HepG2 (cell line): ENCODE results near the gene MARCHF9. TPM values are rescaled to one million over a fixed set of nuclear protein-coding genes. Genes with fewer than 3 reads are reported as not detected.

Experiments used
- ASH2L ChIP-seq: fragments of 300-600, 200-600 bp; sonication (generic); IDR thresholded peaks from 2 replicates; pipeline ENCODE4 v1.7.0; 2017; ENCODE audit warnings: low read depth, mild to moderate bottlenecking, moderate library complexity, mixed read lengths, low read length; ENCODE audit not compliant: insufficient read length
- BCL3 ChIP-seq: sonication (generic); formaldehyde crosslinking; IDR thresholded peaks from 2 replicates; pipeline ENCODE4 v1.5.1; 2020; ENCODE audit warnings: mild to moderate bottlenecking, missing genetic modification reagents, moderate library complexity
- EP300 ChIP-seq, 3 experiments: sonication (generic) in 1 of 3; formaldehyde crosslinking in 1 of 3; IDR thresholded peaks; 2 replicates each; pipeline versions ENCODE4 v1.5.1 to v1.6.1; 2011 to 2020; ENCODE audit warnings: low read depth in 2 of 3, low read length in 2 of 3, borderline replicate concordance in 1 of 3, improper control_type of control experiment in 1 of 3, mild to moderate bottlenecking in 1 of 3, missing genetic modification reagents in 1 of 3, moderate library complexity in 1 of 3
- GRHL1 ChIP-seq: sonication (generic); formaldehyde crosslinking; conservative IDR thresholded peaks from 2 replicates; pipeline ENCODE4 v1.8.0; 2022; ENCODE audit warnings: missing genetic modification reagents
- IKZF5 ChIP-seq: IDR thresholded peaks from 2 replicates; pipeline ENCODE4 v1.6.1; 2018; ENCODE audit warnings: missing genetic modification reagents, mild to moderate bottlenecking, missing compliant biosample characterization
- IRF2 ChIP-seq: IDR thresholded peaks from 2 replicates; pipeline ENCODE4 v1.6.1; 2018; ENCODE audit warnings: missing genetic modification reagents, missing compliant biosample characterization
- KLF9 ChIP-seq: IDR thresholded peaks from 2 replicates; pipeline ENCODE4 v1.6.1; 2016; ENCODE audit warnings: low read depth
- MAF1 ChIP-seq: sonication (generic); formaldehyde crosslinking; IDR thresholded peaks from 2 replicates; pipeline ENCODE4 v1.5.0; 2020; ENCODE audit warnings: missing genetic modification reagents, borderline replicate concordance
- MLX ChIP-seq: IDR thresholded peaks from 2 replicates; pipeline ENCODE4 v1.6.1; 2016
- SALL1 ChIP-seq: sonication (generic); formaldehyde crosslinking; IDR thresholded peaks from 2 replicates; pipeline ENCODE4 v1.8.0; 2022; ENCODE audit warnings: mild to moderate bottlenecking, missing genetic modification reagents
- SPEN ChIP-seq: sonication (generic); formaldehyde crosslinking; IDR thresholded peaks from 2 replicates; pipeline ENCODE4 v1.5.1; 2020; ENCODE audit warnings: low read depth, mild to moderate bottlenecking, missing genetic modification reagents
- ZBTB33 ChIP-seq: sonication (generic); formaldehyde crosslinking; IDR thresholded peaks from 2 replicates; pipeline ENCODE4 v1.4.0; 2020; ENCODE audit warnings: missing genetic modification reagents
- ZFP90 ChIP-seq: sonication (generic); formaldehyde crosslinking; IDR thresholded peaks from 2 replicates; pipeline ENCODE4 v1.8.0; 2022; ENCODE audit warnings: missing genetic modification reagents, mild to moderate bottlenecking, inconsistent platforms, borderline replicate concordance
- ZNF598 ChIP-seq: sonication (generic); formaldehyde crosslinking; IDR thresholded peaks from 2 replicates; pipeline ENCODE4 v1.5.1; 2020; ENCODE audit warnings: mild to moderate bottlenecking, missing genetic modification reagents, borderline replicate concordance
- ZNF746 ChIP-seq: sonication (generic); formaldehyde crosslinking; IDR thresholded peaks from 2 replicates; pipeline ENCODE4 v1.8.0; 2022; ENCODE audit warnings: mild to moderate bottlenecking, missing genetic modification reagents
- polyA plus RNA-seq, 8 experiments: library from polyadenylated mRNA; depleted of rRNA in 3 of 8; stranded (reverse) in 7 of 8; unstranded in 1 of 8; fragments of >200 nt; fragmentation: Illumina TruSeq in 4 of 8; extraction: Trizol in 4 of 8; gene quantifications; 2 replicates each; pipeline versions ENCODE4 v1.2.1 to v1.2.3, GENCODE V29; 2011 to 2016; ENCODE audit warnings: low read depth in 4 of 8, missing spikeins in 1 of 8, mixed read lengths in 1 of 8; ENCODE audit not compliant: insufficient read depth in 1 of 8
- total RNA-seq, 5 experiments: library from RNA; depleted of rRNA; stranded (reverse); fragments of >200 nt; fragmentation: Illumina TruSeq; extraction: Trizol; gene quantifications; 2 replicates each; pipeline ENCODE4 v1.2.3, GENCODE V29; 2016; ENCODE audit warnings: low read depth in 1 of 5
- TF ChIP-seq, protein P1 (sequence below): sonication (generic); formaldehyde crosslinking; IDR thresholded peaks from 2 replicates; pipeline ENCODE4; 2020; ENCODE audit warnings: missing genetic modification reagents, mild to moderate bottlenecking, borderline replicate concordance

MARCHF9 gene
- total and polyA plus RNA-seq, 2 of the 13 experiments (the other 11 are each of a cell fraction or from before 2014, with no cell fraction given): 5.7 to 9.6 TPM

DNA sequence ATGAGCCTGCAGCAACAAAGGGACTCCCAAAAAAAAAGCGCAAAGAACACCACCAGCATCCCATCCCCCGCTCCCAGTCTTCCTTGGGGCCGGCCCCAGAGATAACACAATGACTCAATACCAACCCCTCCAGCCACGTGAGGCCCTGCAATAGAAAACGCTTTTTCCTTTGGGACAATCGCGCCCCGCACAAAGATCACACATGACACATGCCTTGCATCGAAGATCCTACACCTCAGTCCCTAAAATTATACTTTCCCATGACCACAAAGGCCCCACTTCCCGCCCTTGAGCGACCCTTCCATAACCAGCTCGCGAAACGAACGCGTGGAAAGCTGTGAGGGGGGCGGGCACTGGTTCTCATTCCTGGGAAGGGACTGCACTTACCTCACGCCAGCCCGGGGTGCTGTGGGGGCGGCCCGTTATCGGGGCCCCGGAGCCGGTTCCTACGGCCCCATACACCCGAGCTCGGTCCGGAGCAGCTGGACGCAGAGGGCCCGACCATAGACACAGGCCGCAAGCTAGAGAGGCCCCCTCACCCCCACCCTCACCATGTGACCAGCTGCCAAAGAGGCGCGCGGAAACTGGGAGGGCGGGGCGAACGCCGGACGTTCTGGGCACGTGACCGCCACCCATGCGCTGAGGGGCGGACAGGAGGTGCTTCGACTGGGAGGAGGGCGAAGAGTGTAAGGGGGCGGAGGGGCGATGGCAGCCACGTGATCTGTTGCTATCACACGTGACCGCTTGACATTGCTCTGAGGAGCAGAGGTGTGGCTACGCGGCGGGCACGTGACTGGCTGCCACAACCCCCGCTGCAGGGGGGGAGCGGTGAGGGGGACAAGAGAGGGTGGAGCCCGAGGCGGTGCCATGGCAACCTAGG, 2.9 kb upstream of the MARCHF9 start, which contains the start of gene CDK4 (continued):
- peak; percentile 96 for TF ChIP-seq BCL3 (CRISPR knock-in tag)
- TF ChIP-seq ZNF746 (CRISPR knock-in tag): peak; percentile 93
- TF ChIP-seq, protein P1, sequence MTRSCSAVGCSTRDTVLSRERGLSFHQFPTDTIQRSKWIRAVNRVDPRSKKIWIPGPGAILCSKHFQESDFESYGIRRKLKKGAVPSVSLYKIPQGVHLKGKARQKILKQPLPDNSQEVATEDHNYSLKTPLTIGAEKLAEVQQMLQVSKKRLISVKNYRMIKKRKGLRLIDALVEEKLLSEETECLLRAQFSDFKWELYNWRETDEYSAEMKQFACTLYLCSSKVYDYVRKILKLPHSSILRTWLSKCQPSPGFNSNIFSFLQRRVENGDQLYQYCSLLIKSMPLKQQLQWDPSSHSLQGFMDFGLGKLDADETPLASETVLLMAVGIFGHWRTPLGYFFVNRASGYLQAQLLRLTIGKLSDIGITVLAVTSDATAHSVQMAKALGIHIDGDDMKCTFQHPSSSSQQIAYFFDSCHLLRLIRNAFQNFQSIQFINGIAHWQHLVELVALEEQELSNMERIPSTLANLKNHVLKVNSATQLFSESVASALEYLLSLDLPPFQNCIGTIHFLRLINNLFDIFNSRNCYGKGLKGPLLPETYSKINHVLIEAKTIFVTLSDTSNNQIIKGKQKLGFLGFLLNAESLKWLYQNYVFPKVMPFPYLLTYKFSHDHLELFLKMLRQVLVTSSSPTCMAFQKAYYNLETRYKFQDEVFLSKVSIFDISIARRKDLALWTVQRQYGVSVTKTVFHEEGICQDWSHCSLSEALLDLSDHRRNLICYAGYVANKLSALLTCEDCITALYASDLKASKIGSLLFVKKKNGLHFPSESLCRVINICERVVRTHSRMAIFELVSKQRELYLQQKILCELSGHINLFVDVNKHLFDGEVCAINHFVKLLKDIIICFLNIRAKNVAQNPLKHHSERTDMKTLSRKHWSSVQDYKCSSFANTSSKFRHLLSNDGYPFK (CRISPR knock-in tag): peak; percentile 87; the same call in 1 of the 2 replicates
- TF ChIP-seq KLF9 (CRISPR knock-in tag): peak; percentile 36; the same call in 1 of the 2 replicates
- peak; percentile 95 for TF ChIP-seq IKZF5 (CRISPR knock-in tag)
- TF ChIP-seq GRHL1: no peak
- TF ChIP-seq MAF1 (CRISPR knock-in tag): no peak; the same call in 1 of the 2 replicates
- TF ChIP-seq ASH2L: peak; percentile 73
- peak; percentile 79; the same call in 1 of the 2 replicates for TF ChIP-seq ZFP90 (CRISPR knock-in tag)
- peak; percentile 94 for TF ChIP-seq SPEN
- TF ChIP-seq SALL1 (CRISPR knock-in tag): peak; percentile 94
- TF ChIP-seq EP300 (IDR thresholded peaks at IDR 0.05; ENCODE audit: low read depth in 2 of 2, low read length in 2 of 2): peak; percentile 33 to 73; a peak in 3 of 4 replicates
- TF ChIP-seq EP300 (CRISPR knock-in tag; IDR thresholded peaks at IDR 0.05; ENCODE audit: borderline replicate concordance): peak; percentile 78; the same call in 1 of the 2 replicates
- TF ChIP-seq IRF2 (CRISPR knock-in tag): peak; percentile 95
- TF ChIP-seq MLX (CRISPR knock-in tag): peak; percentile 96
- peak; percentile 74; the same call in 1 of the 2 replicates for TF ChIP-seq ZNF598 (CRISPR knock-in tag)
- peak; percentile 64; the same call in 1 of the 2 replicates for TF ChIP-seq ZBTB33
